GM23338 (cell line): ENCODE data around the gene DLX4.
A peak's percentile ranks its signal among the peaks of the same experiment; 100 is the strongest.

Source experiments
- CREB1 ChIP-seq: fragments of 250-450 bp; sonication (Bioruptor Pico); IDR thresholded peaks from 2 replicates; pipeline ENCODE4 v1.5.0; 2020; ENCODE audit warnings: low read depth, mild to moderate bottlenecking, moderate library complexity
- CTCF ChIP-seq, 2 experiments: fragments of 200-600 bp in 1 of 2; sonication (generic) in 1 of 2; conservative IDR thresholded peaks; 2 replicates each; pipeline versions ENCODE4 v1.5.1 to v1.6.1; 2016 to 2017; ENCODE audit warnings: antibody characterized with exemption in 2 of 2, low read depth in 2 of 2, mild to moderate bottlenecking in 2 of 2, moderate library complexity in 1 of 2
- ETS1 ChIP-seq: IDR thresholded peaks from 2 replicates; pipeline ENCODE4 v1.6.1; 2016; ENCODE audit warnings: antibody characterized with exemption
- EZH2 ChIP-seq: fragments of 200-600 bp; sonication (generic); IDR thresholded peaks from one replicate; pipeline ENCODE4 v1.8.0; 2017; ENCODE audit warnings: antibody characterized with exemption, mild to moderate bottlenecking, low read depth; ENCODE audit not compliant: unreplicated experiment
- EZH2phosphoT487 ChIP-seq: fragments of 200-600 bp; sonication (generic); IDR thresholded peaks from one replicate; pipeline ENCODE4 v1.8.1; 2018; ENCODE audit warnings: antibody characterized with exemption; ENCODE audit not compliant: unreplicated experiment
- JUNB ChIP-seq: IDR thresholded peaks from one replicate; pipeline ENCODE4 v1.6.1; 2016; ENCODE audit warnings: antibody characterized with exemption; ENCODE audit not compliant: unreplicated experiment
- NANOG ChIP-seq: IDR thresholded peaks from 2 replicates; pipeline ENCODE4 v1.6.1; 2016; ENCODE audit warnings: antibody characterized with exemption, borderline replicate concordance
- POLR2AphosphoS5 ChIP-seq: IDR thresholded peaks from 2 replicates; pipeline ENCODE4 v1.6.1; 2016; ENCODE audit warnings: antibody characterized with exemption, low read depth
- STAT1 ChIP-seq: IDR thresholded peaks from one replicate; pipeline ENCODE4 v1.6.1; 2016; ENCODE audit warnings: antibody characterized with exemption; ENCODE audit not compliant: unreplicated experiment
- ZNF114 ChIP-seq: fragments of 250-450 bp; sonication (Bioruptor Pico); IDR thresholded peaks from 2 replicates; pipeline ENCODE4 v1.5.0; 2020; ENCODE audit warnings: mild to moderate bottlenecking, moderate library complexity
- ZNF331 ChIP-seq: fragments of 250-450 bp; sonication (Bioruptor Pico); IDR thresholded peaks from 2 replicates; pipeline ENCODE4 v1.5.0; 2020; ENCODE audit warnings: low read depth, mild to moderate bottlenecking, moderate library complexity
- ZNF462 ChIP-seq: fragments of 250-450 bp; sonication (Bioruptor Pico); IDR thresholded peaks from 2 replicates; pipeline ENCODE4 v1.5.0; 2020; ENCODE audit warnings: mild to moderate bottlenecking, moderate library complexity
- TF ChIP-seq, protein P1 (sequence below): IDR thresholded peaks from one replicate; pipeline ENCODE4 v1.6.1; 2018; ENCODE audit warnings: antibody characterized with exemption; ENCODE audit not compliant: unreplicated experiment

GRCh38 chr17:49964769-49965523 is 4.0 kb upstream of the DLX4 start:
- TF ChIP-seq CTCF (conservative IDR thresholded peaks at IDR 0.05; ENCODE audit: low read depth in 2 of 2): no peak
- TF ChIP-seq JUNB: no peak
- TF ChIP-seq POLR2AphosphoS5: no peak
- TF ChIP-seq EZH2: peak; percentile 98
- TF ChIP-seq ZNF114 (CRISPR knock-in tag): no peak
- TF ChIP-seq CREB1 (CRISPR knock-in tag): 0 out of 2 replicates have a peak, but pooled peaks have one; percentile 9
- no peak for TF ChIP-seq EZH2phosphoT487
- TF ChIP-seq, protein P1, sequence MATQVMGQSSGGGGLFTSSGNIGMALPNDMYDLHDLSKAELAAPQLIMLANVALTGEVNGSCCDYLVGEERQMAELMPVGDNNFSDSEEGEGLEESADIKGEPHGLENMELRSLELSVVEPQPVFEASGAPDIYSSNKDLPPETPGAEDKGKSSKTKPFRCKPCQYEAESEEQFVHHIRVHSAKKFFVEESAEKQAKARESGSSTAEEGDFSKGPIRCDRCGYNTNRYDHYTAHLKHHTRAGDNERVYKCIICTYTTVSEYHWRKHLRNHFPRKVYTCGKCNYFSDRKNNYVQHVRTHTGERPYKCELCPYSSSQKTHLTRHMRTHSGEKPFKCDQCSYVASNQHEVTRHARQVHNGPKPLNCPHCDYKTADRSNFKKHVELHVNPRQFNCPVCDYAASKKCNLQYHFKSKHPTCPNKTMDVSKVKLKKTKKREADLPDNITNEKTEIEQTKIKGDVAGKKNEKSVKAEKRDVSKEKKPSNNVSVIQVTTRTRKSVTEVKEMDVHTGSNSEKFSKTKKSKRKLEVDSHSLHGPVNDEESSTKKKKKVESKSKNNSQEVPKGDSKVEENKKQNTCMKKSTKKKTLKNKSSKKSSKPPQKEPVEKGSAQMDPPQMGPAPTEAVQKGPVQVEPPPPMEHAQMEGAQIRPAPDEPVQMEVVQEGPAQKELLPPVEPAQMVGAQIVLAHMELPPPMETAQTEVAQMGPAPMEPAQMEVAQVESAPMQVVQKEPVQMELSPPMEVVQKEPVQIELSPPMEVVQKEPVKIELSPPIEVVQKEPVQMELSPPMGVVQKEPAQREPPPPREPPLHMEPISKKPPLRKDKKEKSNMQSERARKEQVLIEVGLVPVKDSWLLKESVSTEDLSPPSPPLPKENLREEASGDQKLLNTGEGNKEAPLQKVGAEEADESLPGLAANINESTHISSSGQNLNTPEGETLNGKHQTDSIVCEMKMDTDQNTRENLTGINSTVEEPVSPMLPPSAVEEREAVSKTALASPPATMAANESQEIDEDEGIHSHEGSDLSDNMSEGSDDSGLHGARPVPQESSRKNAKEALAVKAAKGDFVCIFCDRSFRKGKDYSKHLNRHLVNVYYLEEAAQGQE: no peak
- TF ChIP-seq STAT1: no peak
- no peak for TF ChIP-seq ETS1
- no peak for TF ChIP-seq ZNF331 (CRISPR knock-in tag)
- TF ChIP-seq ZNF462 (CRISPR knock-in tag): no peak
- no peak for TF ChIP-seq NANOG
